Measurements from ENCODE around the gene BCAP31. TPM values are rescaled to one million over a fixed set of nuclear protein-coding genes. Genes with fewer than 3 reads are reported as not detected.
"Not testable (repeated sequence)": the region's sequence is repeated elsewhere in the genome, so short reads cannot be mapped to it uniquely, and the experiment has no call there.

BCAP31 gene
- total RNA-seq, 4 donors from 2014 or later: 76.1 to 125 (median 104) TPM

- no peak for ATAC-seq
- Histone ChIP-seq H3K27me3 (no peaks in the 10 kb centered on the region), H3K27ac (no peak overlapping the region), H3K4me3 (no peak overlapping the region), H3K4me1 (peaks cover 0 to 32% (median 3%) of the 10 kb centered on the region in 3 donors), H3K36me3 (peaks cover 0 to 69% of the 10 kb centered on the region in 2 donors), H3K9me3 (no peaks in the 10 kb centered on the region)
- 63 to 74% methylated on average over 3 to 6 of the region's 16 CpGs for WGBS, 2 donors (ENCODE audit: low coverage in 1 of 2)
- no peak for TF ChIP-seq CTCF (IDR thresholded peaks at IDR 0.05)
- no peak for TF ChIP-seq EP300 (IDR thresholded peaks at IDR 0.05)
- no peak for TF ChIP-seq POLR2A (IDR thresholded peaks at IDR 0.05)
- TF ChIP-seq POLR2AphosphoS5 (IDR thresholded peaks at IDR 0.05): no peak
Measured at GRCh38 chrX:153697924-153698865, 26.0 kb downstream of the BCAP31 start.

GRCh38 chrX:153696986-153697722 lies 27.0 kb downstream of the BCAP31 start:
- peaks cover 0 to 58% of the 10 kb centered on the region in 2 donors for H3K36me3 ChIP-seq
- not testable (repeated sequence) for H3K27ac ChIP-seq

GRCh38 chrX:153696538-153696937 lies 27.6 kb downstream of the BCAP31 start:
- WGBS, 2 donors (ENCODE audit: low coverage in 1 of 2): no CpG with 5 or more reads among the region's 10 CpGs
- H3K27ac ChIP-seq, H3K4me3 ChIP-seq, H3K27me3 ChIP-seq, ATAC-seq, H3K9me3 ChIP-seq: not testable (repeated sequence)
- H3K4me1 ChIP-seq: peaks cover 0 to 20% (median 0%) of the 10 kb centered on the region in 3 donors
- peaks cover 0 to 52% of the 10 kb centered on the region in 2 donors for H3K36me3 ChIP-seq

More at GRCh38 chrX:153696986-153697722, 27.0 kb downstream of the BCAP31 start:
- peaks cover 0 to 22% (median 0%) of the 10 kb centered on the region in 3 donors for H3K4me1 ChIP-seq
- ATAC-seq, H3K9me3 ChIP-seq, H3K4me3 ChIP-seq, H3K27me3 ChIP-seq: not testable (repeated sequence)
- 84 to 87% methylated on average over 7 to 11 of the region's 16 CpGs for WGBS, 2 donors (ENCODE audit: low coverage in 1 of 2)

- 79% methylated on average over 3 of the region's 15 CpGs; no CpG with 5 or more reads in 1 of the 2 donors for WGBS, 2 donors (ENCODE audit: low coverage in 1 of 2)
- TF ChIP-seq POLR2AphosphoS5 (IDR thresholded peaks at IDR 0.05): no peak
- TF ChIP-seq CTCF (IDR thresholded peaks at IDR 0.05): no peak
- no peak for TF ChIP-seq POLR2A (IDR thresholded peaks at IDR 0.05)
- no peak for TF ChIP-seq EP300 (IDR thresholded peaks at IDR 0.05)
- H3K36me3 ChIP-seq: peaks cover 0 to 48% of the 10 kb centered on the region in 2 donors
Measured at GRCh38 chrX:153696100-153696499, 28.1 kb downstream of the BCAP31 start.

GRCh38 chrX:153694687-153695270 lies 29.4 kb downstream of the BCAP31 start:
- TF ChIP-seq CTCF (IDR thresholded peaks at IDR 0.05) (no peak), POLR2AphosphoS5 (IDR thresholded peaks at IDR 0.05) (no peak), EP300 (IDR thresholded peaks at IDR 0.05) (no peak), POLR2A (IDR thresholded peaks at IDR 0.05) (no peak)
- H3K36me3 ChIP-seq: peaks cover 0 to 37% of the 10 kb centered on the region in 2 donors
- no peak for ATAC-seq
- WGBS, 2 donors (ENCODE audit: low coverage in 1 of 2): 96% methylated on average over 5 of the region's 23 CpGs; no CpG with 5 or more reads in 1 of the 2 donors
- H3K4me1 ChIP-seq: peaks cover 0 to 28% (median 0%) of the 10 kb centered on the region in 3 donors
- H3K9me3 ChIP-seq: no peaks in the 10 kb centered on the region
- H3K4me3 ChIP-seq: no peak overlapping the region
- H3K27ac ChIP-seq: no peak overlapping the region
- H3K27me3 ChIP-seq: no peaks in the 10 kb centered on the region

More at GRCh38 chrX:153696100-153696499, 28.1 kb downstream of the BCAP31 start:
- Histone ChIP-seq H3K4me3 (no peak overlapping the region), H3K9me3 (no peaks in the 10 kb centered on the region), H3K4me1 (peaks cover 0 to 24% (median 0%) of the 10 kb centered on the region in 3 donors), H3K27me3 (no peaks in the 10 kb centered on the region), H3K27ac (no peak overlapping the region)
- no peak for ATAC-seq

- H3K9me3 ChIP-seq, H3K27ac ChIP-seq, H3K27me3 ChIP-seq, ATAC-seq, H3K4me3 ChIP-seq: not testable (repeated sequence)
- peaks cover 0 to 28% (median 0%) of the 10 kb centered on the region in 3 donors for H3K4me1 ChIP-seq
- H3K36me3 ChIP-seq: peaks cover 0 to 37% of the 10 kb centered on the region in 2 donors
- WGBS, 2 donors (ENCODE audit: low coverage in 1 of 2): no CpG with 5 or more reads among the region's 16 CpGs
Measured at GRCh38 chrX:153694256-153694655, 29.9 kb downstream of the BCAP31 start.

Measured in gastroesophageal sphincter (tissue), 4 donors.